Stimulated activated CD4-positive, alpha-beta T cell treated with anti-CD3 and anti-CD28 coated beads, Interleukin-15, amount 100 ng/mL, for 48 hours (primary cell): Measurements from ENCODE around the gene PPP1R14B.

ENCODE experiments used
- DNase-seq, 2 donors: peaks; one replicate each; pipeline ENCODE4 v3.0.0-alpha.2; 2020; ENCODE audit warnings: low read depth in 2 of 2

PPP1R14B gene

GRCh38 chr11:64281957-64282770 lies 35.4 kb upstream of the PPP1R14B start:
- no peak for DNase-seq

- no peak for DNase-seq
These were observed 31.9 kb upstream of the PPP1R14B start for GRCh38 chr11:64278576-64279190.

GRCh38 chr11:64276653-64277431 lies 30.1 kb upstream of the PPP1R14B start:
- DNase-seq: no peak

- DNase-seq: no peak
These were observed 29.1 kb upstream of the PPP1R14B start for GRCh38 chr11:64275841-64276240.

- DNase-seq: no peak
These were observed 28.5 kb upstream of the PPP1R14B start for GRCh38 chr11:64275031-64275800.

- DNase-seq: peak; percentile 95
These were observed 22.9 kb upstream of the PPP1R14B start for GRCh38 chr11:64269540-64270220.

- peak in 1 of 2 donors; percentile 44 for DNase-seq
These were observed 22.3 kb upstream of the PPP1R14B start for GRCh38 chr11:64268893-64269539.

GRCh38 chr11:64268025-64268892 lies 21.5 kb upstream of the PPP1R14B start:
- no peak for DNase-seq

GRCh38 chr11:64267207-64267945 lies 20.6 kb upstream of the PPP1R14B start:
- DNase-seq: no peak

- DNase-seq: no peak
These were observed 19.6 kb upstream of the PPP1R14B start for GRCh38 chr11:64266339-64266738.

- DNase-seq: no peak
These were observed 18.7 kb upstream of the PPP1R14B start for GRCh38 chr11:64265176-64266160.

- no peak for DNase-seq
These were observed 17.7 kb upstream of the PPP1R14B start for GRCh38 chr11:64264371-64264852.

GRCh38 chr11:64263947-64264317 lies 17.2 kb upstream of the PPP1R14B start:
- DNase-seq: no peak

GRCh38 chr11:64263021-64263946 lies 16.5 kb upstream of the PPP1R14B start:
- no peak for DNase-seq

- no peak for DNase-seq
These were observed 15.7 kb upstream of the PPP1R14B start for GRCh38 chr11:64262271-64263002.

GRCh38 chr11:64261556-64262080 lies 14.9 kb upstream of the PPP1R14B start:
- DNase-seq: no peak
